GM12801 (cell line): Measurements from ENCODE around the gene SPATA9.

Experiments used
- CTCF ChIP-seq: IDR thresholded peaks from one replicate; pipeline ENCODE4 v1.5.1; 2011; ENCODE audit warnings: control low read depth; ENCODE audit not compliant: insufficient read length; ENCODE audit errors: extremely low read depth

Gene SPATA9

GRCh38 chr5:95649842-95650620 is 32.8 kb downstream of the SPATA9 start:
- no peak for TF ChIP-seq CTCF

- TF ChIP-seq CTCF = no peak
Measured at GRCh38 chr5:95649274-95649673, 33.5 kb downstream of the SPATA9 start.

- no peak for TF ChIP-seq CTCF
Measured at GRCh38 chr5:95647886-95648860, 34.6 kb downstream of the SPATA9 start.

- no peak for TF ChIP-seq CTCF
Measured at GRCh38 chr5:95646569-95647431, 36.0 kb downstream of the SPATA9 start, which contains the start of gene RFESD. TSS of gene RFESD (plus strand) at chr5:95646777. CDS start at chr5:95652272, 5,495 bp downstream.

- TF ChIP-seq CTCF = no peak
Measured at GRCh38 chr5:95644351-95645042, 38.3 kb downstream of the SPATA9 start.

- no peak for TF ChIP-seq CTCF
Measured at GRCh38 chr5:95643152-95643551, 39.6 kb downstream of the SPATA9 start.
